Measurements from ENCODE around the gene B3GNT4.

- TF ChIP-seq CTCF (IDR thresholded peaks at IDR 0.05; ENCODE audit: control extremely low read depth in 1 of 3, insufficient read depth in 1 of 3, low read depth in 1 of 3, low read length in 3 of 3) (no peak), EZH2 (IDR thresholded peaks at IDR 0.05; ENCODE audit: low read depth, low read length, severe bottlenecking) (no peak), KDM1A (IDR thresholded peaks at IDR 0.05; ENCODE audit: borderline replicate concordance, low read length) (no peak), POLR2A (IDR thresholded peaks at IDR 0.05; ENCODE audit: control extremely low read depth in 1 of 2, low read depth in 2 of 2, low read length in 2 of 2) (no peak), SP1 (IDR thresholded peaks at IDR 0.05; ENCODE audit: low read depth, low read length) (no peak), POLR2AphosphoS5 (IDR thresholded peaks at IDR 0.05; ENCODE audit: low read depth, low read length) (no peak), CHD1 (IDR thresholded peaks at IDR 0.05; ENCODE audit: low read depth, low read length) (no peak), EP300 (IDR thresholded peaks at IDR 0.05; ENCODE audit: borderline replicate concordance in 1 of 2, low read depth in 2 of 2, low read length in 2 of 2) (no peak), BRCA1 (IDR thresholded peaks at IDR 0.05; ENCODE audit: low read depth, low read length) (no peak), RFX5 (IDR thresholded peaks at IDR 0.05; ENCODE audit: borderline replicate concordance, low read depth, low read length) (no peak), CBX5 (IDR thresholded peaks at IDR 0.05; ENCODE audit: low read depth, low read length) (no peak), HDAC2 (IDR thresholded peaks at IDR 0.05; ENCODE audit: borderline replicate concordance in 1 of 2, low read depth in 2 of 2, low read length in 2 of 2) (no peak)
Measured at GRCh38 chr12:122189626-122190475, 13.7 kb upstream of the B3GNT4 start.

Data from H1 (cell line).